Mesodermal cell (in vitro differentiated cells): ENCODE results near the gene MCFD2.
A peak's percentile ranks its signal among the peaks of the same experiment; 100 is the strongest.
"Not testable (repeated sequence)": the region's sequence is repeated elsewhere in the genome, so short reads cannot be mapped to it uniquely, and the experiment has no call there.

Experiments
- H3K27ac ChIP-seq: 2 replicates; pipeline ENCODE4 v1.7.0; 2013; ENCODE audit warnings: mild to moderate bottlenecking, low read depth, low read length, moderate library complexity; ENCODE audit not compliant: severe bottlenecking
- H3K36me3 ChIP-seq: 2 replicates; pipeline ENCODE4 v1.7.1; 2013; ENCODE audit warnings: mild to moderate bottlenecking, low read length, moderate library complexity; ENCODE audit not compliant: control insufficient read depth, insufficient read depth
- H3K4me1 ChIP-seq: one replicate; pipeline ENCODE4 v1.7.1; 2013; ENCODE audit warnings: mild to moderate bottlenecking, low read length; ENCODE audit not compliant: insufficient read depth, control insufficient read depth, poor library complexity, severe bottlenecking
- H3K4me3 ChIP-seq: 2 replicates; pipeline ENCODE4 v1.7.0; 2013; ENCODE audit warnings: low read length, control low read depth, mild to moderate bottlenecking; ENCODE audit not compliant: insufficient read depth, poor library complexity, severe bottlenecking; ENCODE audit errors: extremely low read depth
- H3K9me3 ChIP-seq: 2 replicates; pipeline ENCODE4 v1.7.1; 2013; ENCODE audit warnings: mild to moderate bottlenecking, low read length, moderate library complexity; ENCODE audit not compliant: control insufficient read depth
- WGBS, 2 experiments: methylation state at CpG; one replicate each; pipeline ENCODE4 v1.1.5; 2013; ENCODE audit warnings: missing lambda C conversion rate in 2 of 2; ENCODE audit not compliant: insufficient coverage in 2 of 2; 5-methylcytosine and 5-hydroxymethylcytosine counted together

MCFD2 gene

DNA sequence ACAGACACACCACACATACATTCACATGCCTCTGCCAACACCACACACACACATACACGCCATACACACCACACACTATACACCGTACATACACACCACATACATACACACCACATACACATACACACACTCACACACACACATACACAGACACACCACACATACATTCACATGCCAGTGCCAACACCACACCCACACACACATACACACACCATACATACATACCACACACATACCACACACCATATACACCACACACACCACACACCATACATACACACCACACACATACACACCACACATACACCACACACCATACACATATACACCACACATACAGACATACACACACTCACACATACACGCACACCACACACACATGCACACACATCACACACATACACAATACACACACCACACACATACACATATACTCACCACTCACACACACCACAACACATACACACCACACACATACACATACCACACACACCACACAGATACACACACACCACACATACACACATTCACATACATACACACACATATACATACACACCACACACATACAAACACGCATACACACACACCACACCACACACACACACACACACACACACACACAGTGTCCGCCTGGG lies 37.2 kb downstream of the MCFD2 start:
- Histone ChIP-seq H3K9me3 (no peaks in the 10 kb centered on the region), H3K4me3 (no peak overlapping the region), H3K4me1 (peaks cover 38% of the 10 kb centered on the region), H3K27ac (peak overlapping the region; percentile 53), H3K36me3 (no peaks in the 10 kb centered on the region)
- WGBS, 2 experiments = 91 to 96% methylated on average over 4 of the region's 5 CpGs

DNA sequence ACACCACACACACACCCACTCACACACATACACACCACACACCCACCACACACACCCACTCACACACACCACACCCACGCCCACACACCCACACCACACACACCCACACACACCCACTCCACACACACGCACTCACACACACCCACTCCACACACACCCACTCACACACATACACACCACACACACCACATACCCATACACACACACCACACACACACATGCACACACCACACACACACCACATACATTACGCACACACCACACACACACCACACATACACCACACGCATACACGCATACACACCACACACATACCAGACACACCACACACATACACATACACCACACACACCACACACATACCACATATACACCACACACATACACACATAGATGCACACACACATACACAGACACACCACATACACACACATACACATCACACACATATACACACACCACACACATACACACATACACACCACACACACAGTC lies 37.9 kb downstream of the MCFD2 start:
- Histone ChIP-seq H3K4me3 (no peak overlapping the region), H3K4me1 (peaks cover 44% of the 10 kb centered on the region), H3K27ac (no peak overlapping the region), H3K36me3 (no peaks in the 10 kb centered on the region), H3K9me3 (no peaks in the 10 kb centered on the region)
- WGBS, 2 experiments = 71 to 91% methylated on average over 3 to 5 of the region's 5 CpGs

DNA sequence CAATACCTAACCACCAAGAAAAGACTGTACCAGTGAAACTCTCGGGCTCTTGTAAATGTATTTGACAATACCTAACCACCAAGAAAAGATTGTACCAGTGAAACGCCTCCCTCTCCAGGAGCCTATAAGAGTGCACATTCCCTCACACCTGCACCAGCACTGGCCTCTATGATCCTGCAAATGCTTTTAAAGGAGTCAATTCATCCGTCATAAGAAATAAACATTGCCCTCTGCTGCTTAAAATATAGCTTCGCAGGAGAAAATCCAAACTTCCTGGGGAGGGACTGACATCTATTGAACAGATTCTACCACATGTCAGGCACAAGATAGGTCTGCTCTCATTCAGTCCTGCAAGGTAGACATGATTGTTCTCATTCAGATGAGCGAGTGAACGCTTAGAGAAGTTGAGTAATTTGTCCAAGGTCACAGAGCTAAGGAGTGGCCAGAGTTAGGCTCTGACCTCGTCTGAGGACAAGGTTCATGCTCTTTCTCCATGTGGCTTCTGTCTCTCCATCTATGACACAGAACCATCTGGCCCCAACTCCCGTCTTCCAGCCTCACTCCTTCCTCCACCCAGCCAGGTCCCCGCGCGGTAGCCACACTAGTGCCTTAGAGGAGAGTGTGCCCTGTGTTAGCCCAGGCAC lies 38.7 kb downstream of the MCFD2 start:
- Histone ChIP-seq H3K4me3 (no peak overlapping the region), H3K4me1 (peaks cover 39% of the 10 kb centered on the region), H3K36me3 (no peaks in the 10 kb centered on the region), H3K9me3 (no peaks in the 10 kb centered on the region), H3K27ac (no peak overlapping the region)
- WGBS, 2 experiments = 82 to 86% methylated on average over 5 to 7 of the region's 11 CpGs

DNA sequence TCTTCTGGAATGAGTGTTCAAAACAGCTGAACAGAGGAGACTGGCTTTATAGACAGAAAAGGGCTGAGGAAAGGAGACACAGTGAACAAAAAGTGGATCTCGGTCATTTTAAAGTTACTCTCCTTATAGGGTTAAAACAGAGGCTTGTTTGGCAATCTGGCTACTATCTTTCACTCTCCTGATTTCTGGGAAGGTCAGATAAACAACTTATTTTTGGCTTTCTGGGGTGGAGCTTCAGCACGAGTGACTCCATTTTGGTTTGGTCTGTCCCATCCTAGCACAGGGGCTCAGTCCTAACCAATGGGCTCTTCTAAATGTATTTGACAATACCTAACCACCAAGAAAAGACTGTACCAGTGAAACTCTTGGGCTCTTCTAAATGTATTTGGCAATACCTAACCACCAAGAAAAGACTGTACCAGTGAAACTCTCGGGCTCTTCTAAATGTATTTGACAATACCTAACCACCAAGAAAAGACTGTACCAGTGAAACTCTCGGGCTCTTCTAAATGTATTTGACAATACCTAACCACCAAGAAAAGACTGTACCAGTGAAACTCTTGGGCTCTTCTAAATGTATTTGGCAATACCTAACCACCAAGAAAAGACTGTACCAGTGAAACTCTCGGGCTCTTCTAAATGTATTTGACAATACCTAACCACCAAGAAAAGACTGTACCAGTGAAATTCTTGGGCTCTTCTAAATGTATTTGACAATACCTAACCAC lies 39.5 kb downstream of the MCFD2 start:
- not testable (repeated sequence) for H3K4me3 ChIP-seq, H3K27ac ChIP-seq, H3K36me3 ChIP-seq, H3K9me3 ChIP-seq
- 79 to 100% methylated on average over 1 to 2 of the region's 5 CpGs for WGBS, 2 experiments
- peaks cover 32% of the 10 kb centered on the region for H3K4me1 ChIP-seq

GRCh38 chr2:46875226-46875899 lies 40.2 kb downstream of the MCFD2 start:
- WGBS, 2 experiments = 91 to 97% methylated on average over 8 of the region's 8 CpGs
- H3K9me3 ChIP-seq = no peaks in the 10 kb centered on the region
- H3K27ac ChIP-seq = no peak overlapping the region
- no peak overlapping the region for H3K4me3 ChIP-seq
- H3K36me3 ChIP-seq = no peaks in the 10 kb centered on the region
- peaks cover 38% of the 10 kb centered on the region for H3K4me1 ChIP-seq

DNA sequence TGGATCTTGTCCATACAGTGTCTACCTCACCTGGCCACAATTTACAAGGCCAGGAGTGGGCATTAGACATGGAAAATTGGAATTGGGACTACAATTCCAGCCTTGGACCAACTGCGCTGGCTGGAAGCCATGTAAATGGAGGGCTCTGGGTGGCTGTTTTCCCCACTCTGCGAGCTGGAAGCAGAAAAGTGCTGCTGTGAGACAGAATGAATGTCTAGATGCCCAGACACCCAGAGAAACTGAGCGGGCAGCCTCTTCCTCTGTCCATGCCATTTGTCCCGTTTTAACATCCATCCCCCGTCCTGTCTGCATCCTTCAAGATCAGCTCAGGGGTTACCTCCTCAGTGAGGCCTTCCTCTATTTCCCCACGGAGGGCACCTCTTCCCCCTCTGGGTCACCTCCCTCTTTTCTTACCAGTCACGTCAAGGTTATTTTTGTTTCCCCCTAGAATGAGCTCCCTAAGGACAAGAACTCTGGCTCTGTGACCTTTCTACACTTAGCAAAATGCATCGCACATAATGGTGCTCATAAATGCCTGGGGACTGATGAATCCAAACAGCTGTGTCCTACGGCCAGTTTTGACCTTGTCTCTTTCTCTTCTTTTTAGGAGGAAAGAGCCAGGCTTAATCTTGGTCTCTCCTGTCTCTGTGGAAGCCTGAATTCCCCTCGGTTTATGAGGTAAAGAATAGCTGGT lies 41.2 kb downstream of the MCFD2 start:
- WGBS, 2 experiments = 91 to 92% methylated on average over 9 of the region's 10 CpGs
- peaks cover 47% of the 10 kb centered on the region for H3K4me1 ChIP-seq
- no peaks in the 10 kb centered on the region for H3K9me3 ChIP-seq
- no peaks in the 10 kb centered on the region for H3K36me3 ChIP-seq
- no peak overlapping the region for H3K4me3 ChIP-seq
- H3K27ac ChIP-seq = no peak overlapping the region

- Histone ChIP-seq H3K4me1 (peaks cover 41% of the 10 kb centered on the region), H3K27ac (peak overlapping the region; percentile 65), H3K36me3 (no peaks in the 10 kb centered on the region), H3K4me3 (no peak overlapping the region), H3K9me3 (no peaks in the 10 kb centered on the region)
- 20 to 36% methylated on average over 3 of the region's 5 CpGs for WGBS, 2 experiments
Observed at GRCh38 chr2:46873604-46874068, 42.0 kb downstream of the MCFD2 start.

DNA sequence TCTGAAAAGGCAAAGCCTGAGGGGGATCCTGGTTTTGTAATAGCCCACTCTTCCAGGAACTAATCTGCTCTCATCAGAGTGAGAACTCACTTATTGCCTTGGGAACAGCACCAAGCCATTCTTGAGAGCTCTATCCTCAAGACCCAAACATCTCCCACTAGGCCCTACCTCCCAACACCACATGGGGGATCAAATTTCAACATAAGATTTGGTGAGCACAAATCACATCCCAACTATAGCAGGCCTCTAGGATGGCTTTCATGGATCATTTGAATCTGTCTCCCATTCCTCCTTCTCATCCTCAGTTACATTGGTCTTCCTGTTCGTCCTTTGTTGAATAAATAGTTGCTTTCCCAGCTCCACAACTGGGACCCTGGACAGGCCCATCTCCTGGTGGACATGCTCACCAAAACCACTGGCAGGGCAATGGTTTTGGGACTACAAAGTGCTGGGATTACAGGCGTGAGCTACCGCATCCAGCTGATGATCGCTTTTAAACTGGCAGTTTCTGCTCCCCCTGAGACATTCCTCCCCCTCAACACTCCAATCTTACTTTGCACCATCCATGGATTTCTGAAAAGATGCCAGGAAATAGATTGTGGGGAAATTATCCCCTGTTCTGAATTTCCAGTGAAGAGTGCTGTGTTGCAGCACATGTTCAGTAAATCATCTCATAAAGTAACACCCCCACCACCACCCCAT lies 42.6 kb downstream of the MCFD2 start:
- Histone ChIP-seq H3K36me3 (no peaks in the 10 kb centered on the region), H3K9me3 (no peaks in the 10 kb centered on the region), H3K4me3 (no peak overlapping the region), H3K27ac (peak overlapping the region; percentile 65), H3K4me1 (peaks cover 40% of the 10 kb centered on the region)
- WGBS, 2 experiments = 92 to 100% methylated on average over 4 of the region's 4 CpGs

DNA sequence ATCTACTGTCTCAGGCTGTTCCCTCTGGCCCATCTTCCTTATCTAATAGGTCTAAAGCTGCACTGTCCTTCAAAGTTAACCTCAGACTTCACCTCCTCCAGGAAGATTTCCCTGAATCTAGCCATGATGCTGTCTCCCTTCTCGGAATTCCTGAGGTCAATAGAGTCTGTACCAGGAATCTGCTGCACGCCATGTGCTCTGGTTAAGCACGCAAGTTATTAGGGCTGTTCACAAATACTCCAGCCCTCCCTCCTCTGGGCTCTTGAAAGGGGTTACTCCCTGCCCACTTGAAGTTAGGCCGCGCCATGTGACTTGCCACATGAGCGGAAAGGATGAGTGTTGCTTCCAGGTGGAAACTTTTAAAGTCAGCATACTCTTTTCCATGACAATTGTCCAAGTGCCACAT lies 43.6 kb downstream of the MCFD2 start:
- no peaks in the 10 kb centered on the region for H3K36me3 ChIP-seq
- H3K9me3 ChIP-seq = no peaks in the 10 kb centered on the region
- 96 to 99% methylated on average over 6 of the region's 6 CpGs for WGBS, 2 experiments
- no peak overlapping the region for H3K27ac ChIP-seq
- H3K4me1 ChIP-seq = peaks cover 40% of the 10 kb centered on the region
- H3K4me3 ChIP-seq = no peak overlapping the region
